ENCODE results near the gene GRIN3B. TPM values are rescaled to one million over a fixed set of nuclear protein-coding genes. Genes with fewer than 3 reads are reported as not detected.

Gene GRIN3B
- total RNA-seq, 2 experiments from 2014 or later: 0.07 TPM; not detected in 1

DNA sequence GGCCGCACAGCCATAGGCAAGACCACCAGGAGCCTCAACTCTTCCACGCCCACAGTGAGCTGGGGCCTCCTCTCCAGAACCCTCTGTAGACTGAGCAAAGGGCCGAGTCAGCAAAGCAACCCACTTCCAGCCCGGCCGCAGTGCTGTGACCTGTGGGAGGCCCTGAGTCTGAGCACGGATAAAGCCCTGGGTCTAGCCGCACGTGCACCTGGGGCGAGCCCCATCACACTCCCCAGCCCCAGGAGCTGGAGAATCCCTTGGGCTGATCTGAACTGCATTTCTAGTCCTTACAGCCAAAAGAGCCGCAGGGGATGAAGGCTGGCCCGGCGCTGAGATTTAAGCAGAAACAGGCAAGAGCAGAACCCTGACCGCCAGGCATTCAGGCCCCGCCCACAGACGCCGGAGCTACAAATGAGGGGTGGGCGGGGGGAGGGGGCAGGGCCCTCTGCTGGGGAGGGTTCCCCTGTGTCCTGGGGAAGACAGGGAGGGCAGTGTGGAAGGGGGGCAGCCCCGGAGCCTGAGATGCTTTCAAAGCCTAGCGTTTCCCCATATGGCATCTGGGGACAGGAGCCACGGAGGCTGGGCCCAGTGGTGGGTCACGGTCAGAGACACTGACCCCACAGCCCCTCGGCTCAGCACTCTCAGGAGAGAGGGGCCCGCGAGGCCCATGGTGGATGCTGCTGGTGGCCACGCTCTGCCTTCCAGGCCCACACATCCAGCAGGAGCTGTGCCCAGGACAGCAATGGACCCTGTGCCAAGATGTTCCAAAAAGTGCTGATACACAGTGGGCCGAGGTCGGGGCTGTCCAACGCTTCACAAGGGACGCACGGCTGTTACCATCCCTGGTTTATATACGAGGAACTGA, 15.8 kb downstream of the GRIN3B start:
- Mint-ChIP-seq H3K4me3 (no peak overlapping the region), H3K27ac (peak overlapping the region; percentile 38), H3K27me3 (no peaks in the 10 kb centered on the region), H3K36me3 (ENCODE audit: low read depth) (peaks cover 14% of the 10 kb centered on the region), H3K9me3 (no peaks in the 10 kb centered on the region), H3K4me1 (ENCODE audit: low read depth) (peaks cover 33% of the 10 kb centered on the region)
- POLR2A ChIA-PET: interaction anchor here (0.7 to 3.0 kb wide), 6 partner anchors 10 to 234 kb away, joined by 3 to 13 read pairs (median 4); no protein-coding TSS in a partner anchor
- TF ChIP-seq, protein P1, sequence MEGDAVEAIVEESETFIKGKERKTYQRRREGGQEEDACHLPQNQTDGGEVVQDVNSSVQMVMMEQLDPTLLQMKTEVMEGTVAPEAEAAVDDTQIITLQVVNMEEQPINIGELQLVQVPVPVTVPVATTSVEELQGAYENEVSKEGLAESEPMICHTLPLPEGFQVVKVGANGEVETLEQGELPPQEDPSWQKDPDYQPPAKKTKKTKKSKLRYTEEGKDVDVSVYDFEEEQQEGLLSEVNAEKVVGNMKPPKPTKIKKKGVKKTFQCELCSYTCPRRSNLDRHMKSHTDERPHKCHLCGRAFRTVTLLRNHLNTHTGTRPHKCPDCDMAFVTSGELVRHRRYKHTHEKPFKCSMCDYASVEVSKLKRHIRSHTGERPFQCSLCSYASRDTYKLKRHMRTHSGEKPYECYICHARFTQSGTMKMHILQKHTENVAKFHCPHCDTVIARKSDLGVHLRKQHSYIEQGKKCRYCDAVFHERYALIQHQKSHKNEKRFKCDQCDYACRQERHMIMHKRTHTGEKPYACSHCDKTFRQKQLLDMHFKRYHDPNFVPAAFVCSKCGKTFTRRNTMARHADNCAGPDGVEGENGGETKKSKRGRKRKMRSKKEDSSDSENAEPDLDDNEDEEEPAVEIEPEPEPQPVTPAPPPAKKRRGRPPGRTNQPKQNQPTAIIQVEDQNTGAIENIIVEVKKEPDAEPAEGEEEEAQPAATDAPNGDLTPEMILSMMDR (IDR thresholded peaks at IDR 0.05): no peak
- ATAC-seq (no peak), DNase-seq (no peak)
- CTCF ChIA-PET: interaction anchor here (0.9 kb wide), 1 partner anchor 17 kb away, joined by 3 read pairs; no protein-coding TSS in a partner anchor
- intact Hi-C loops (cut with micrococcal nuclease): no loop called here

DNA sequence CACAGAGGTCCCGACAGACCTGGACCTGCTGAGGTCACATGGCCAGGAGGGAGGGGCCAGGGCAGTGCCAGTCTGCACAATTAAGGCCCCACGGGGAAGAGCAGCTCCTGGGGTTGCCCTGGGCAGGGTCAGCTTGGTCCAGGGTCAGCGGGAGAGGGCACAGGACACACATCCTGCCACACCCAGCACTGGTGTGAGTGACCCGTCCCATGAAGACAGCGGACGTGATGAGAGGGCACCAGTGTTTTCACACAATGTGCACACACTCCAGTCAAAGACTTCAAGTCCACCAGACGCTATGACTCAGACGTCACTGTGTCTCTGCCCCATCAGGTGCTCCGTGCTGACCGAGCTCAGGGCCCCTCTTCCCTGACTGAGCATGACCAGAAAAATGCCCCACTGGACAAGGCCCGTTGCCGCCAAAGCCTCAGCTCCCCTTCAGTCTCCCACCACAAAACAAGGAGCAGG, 16.5 kb downstream of the GRIN3B start:
- Mint-ChIP-seq H3K9me3 (no peaks in the 10 kb centered on the region), H3K4me3 (peak overlapping the region; percentile 24), H3K36me3 (ENCODE audit: low read depth) (peaks cover 16% of the 10 kb centered on the region), H3K27me3 (no peaks in the 10 kb centered on the region), H3K27ac (peak overlapping the region; percentile 62), H3K4me1 (ENCODE audit: low read depth) (peaks cover 36% of the 10 kb centered on the region)
- DNase-seq (no peak), ATAC-seq (no peak)
- TF ChIP-seq, protein P1 (IDR thresholded peaks at IDR 0.05): no peak
- POLR2A ChIA-PET: interaction anchor here (0.7 to 3.0 kb wide), 5 partner anchors 11 to 233 kb away, joined by 3 to 13 read pairs (median 4); no protein-coding TSS in a partner anchor
- CTCF ChIA-PET: interaction anchor here (0.9 kb wide), 1 partner anchor 16 kb away, joined by 3 read pairs; no protein-coding TSS in a partner anchor
- intact Hi-C loops (cut with micrococcal nuclease): no loop called here

DNA sequence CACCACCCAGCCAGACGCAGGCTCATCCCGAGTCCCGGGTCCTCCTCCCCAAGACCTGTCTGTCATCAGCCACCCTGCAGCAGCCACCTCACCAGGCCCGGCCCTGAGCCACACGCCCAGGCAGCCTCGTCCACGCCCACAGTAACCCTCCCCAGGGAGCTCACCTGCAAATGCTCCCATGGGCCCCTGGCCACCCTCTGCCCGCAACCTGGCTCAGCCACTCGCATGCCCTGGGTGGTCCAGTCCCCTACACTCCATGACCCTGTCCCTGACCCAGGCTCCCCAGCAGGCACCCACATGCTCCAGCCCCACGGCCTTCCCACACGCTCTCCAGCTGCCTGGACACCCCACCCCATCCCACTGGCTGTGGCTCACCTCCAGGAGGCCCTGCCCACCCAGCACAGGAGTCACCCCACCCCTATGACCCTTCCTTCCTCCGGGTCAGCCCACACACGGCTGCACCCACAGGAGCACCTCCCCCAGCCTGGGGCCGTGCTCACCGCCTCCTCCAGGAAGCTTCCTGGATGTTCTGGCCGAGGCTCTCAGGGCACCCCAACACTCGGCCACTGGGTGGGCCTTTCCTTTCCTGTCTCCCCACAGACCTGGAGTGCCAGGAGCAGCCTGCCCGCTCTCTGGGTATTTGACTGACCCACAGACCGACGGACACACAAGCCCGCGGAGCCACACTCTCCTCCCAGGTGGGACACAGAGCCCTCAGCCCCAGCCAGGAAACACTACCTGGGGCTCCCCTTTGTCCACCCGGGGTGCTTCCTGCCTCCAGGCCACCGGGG, 17.1 kb downstream of the GRIN3B start:
- TF ChIP-seq, protein P1 (IDR thresholded peaks at IDR 0.05): no peak
- no peak for DNase-seq
- peak overlapping the region; percentile 62 for H3K27ac Mint-ChIP-seq
- H3K9me3 Mint-ChIP-seq: no peaks in the 10 kb centered on the region
- peak overlapping the region; percentile 24 for H3K4me3 Mint-ChIP-seq
- ChIA-PET CTCF (interaction anchor here (0.9 kb wide), 1 partner anchor 15 kb away, joined by 3 read pairs; no protein-coding TSS in a partner anchor), POLR2A (interaction anchor here (0.7 to 3.0 kb wide), 6 partner anchors 10 to 233 kb away, joined by 3 to 13 read pairs (median 4); no protein-coding TSS in a partner anchor)
- peaks cover 36% of the 10 kb centered on the region for H3K4me1 Mint-ChIP-seq (ENCODE audit: low read depth)
- no peak for ATAC-seq
- H3K36me3 Mint-ChIP-seq (ENCODE audit: low read depth): peaks cover 16% of the 10 kb centered on the region
- no peaks in the 10 kb centered on the region for H3K27me3 Mint-ChIP-seq
- intact Hi-C loops (cut with micrococcal nuclease): no loop called here

DNA sequence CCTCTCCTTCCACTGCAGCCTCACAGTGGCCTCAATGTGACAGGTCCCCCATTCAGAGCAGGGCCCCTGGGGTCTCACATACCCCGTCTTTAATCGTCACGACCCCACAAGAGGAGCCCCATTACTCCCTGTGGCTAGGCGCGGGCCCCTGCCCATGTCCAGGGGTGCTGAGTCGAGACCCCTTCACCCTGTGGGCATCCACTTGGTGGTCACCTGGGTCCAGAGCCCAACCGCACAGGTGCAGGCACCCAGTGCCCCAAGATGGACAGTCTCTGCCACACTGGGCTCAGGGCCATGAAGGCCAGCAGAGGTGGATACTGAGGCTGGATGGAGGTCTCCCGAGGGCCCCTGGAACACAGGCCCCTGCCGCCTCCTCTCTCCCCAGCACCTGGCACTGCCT, 17.7 kb downstream of the GRIN3B start:
- H3K27ac Mint-ChIP-seq: peak overlapping the region; percentile 62
- H3K36me3 Mint-ChIP-seq (ENCODE audit: low read depth): peaks cover 16% of the 10 kb centered on the region
- H3K27me3 Mint-ChIP-seq: no peaks in the 10 kb centered on the region
- ChIA-PET POLR2A (interaction anchor here (2.7 kb wide), 1 partner anchor 34 kb away, joined by 10 read pairs; the partner anchor contains the start of gene WDR18), CTCF (no interaction called here)
- intact Hi-C loops (cut with micrococcal nuclease): no loop called here
- no peak for DNase-seq
- H3K4me3 Mint-ChIP-seq: peak overlapping the region; percentile 24
- no peaks in the 10 kb centered on the region for H3K9me3 Mint-ChIP-seq
- TF ChIP-seq, protein P1 (IDR thresholded peaks at IDR 0.05): no peak
- no peak for ATAC-seq
- H3K4me1 Mint-ChIP-seq (ENCODE audit: low read depth): peaks cover 36% of the 10 kb centered on the region

Measured in activated CD8-positive, alpha-beta T cell treated with anti-CD3 and anti-CD28 coated beads for 36 hours (primary cell).